ENCODE data around the gene RCE1.

Gene RCE1

GRCh38 chr11:66845143-66845875 lies 2.1 kb downstream of the RCE1 start:
- DNase-seq: no peak

GRCh38 chr11:66845876-66846212 lies 2.6 kb downstream of the RCE1 start:
- no peak for DNase-seq

GRCh38 chr11:66846671-66847091 lies 3.4 kb downstream of the RCE1 start:
- no peak for DNase-seq

- no peak for DNase-seq
These were observed 4.4 kb downstream of the RCE1 start for GRCh38 chr11:66847461-66848232.

GRCh38 chr11:66848671-66849500 lies 5.6 kb downstream of the RCE1 start:
- DNase-seq: no peak

- DNase-seq: no peak
These were observed 6.4 kb downstream of the RCE1 start for GRCh38 chr11:66849501-66850234.

- no peak for DNase-seq
These were observed 7.0 kb downstream of the RCE1 start for GRCh38 chr11:66850235-66850587.

GRCh38 chr11:66850588-66851238 lies 7.5 kb downstream of the RCE1 start:
- DNase-seq: no peak

GRCh38 chr11:66851239-66851596 lies 8.0 kb downstream of the RCE1 start:
- no peak for DNase-seq

GRCh38 chr11:66851698-66852465 lies 8.6 kb downstream of the RCE1 start:
- DNase-seq: no peak

- no peak for DNase-seq
These were observed 9.4 kb downstream of the RCE1 start for GRCh38 chr11:66852466-66853241.

- no peak for DNase-seq
These were observed 10.3 kb downstream of the RCE1 start for GRCh38 chr11:66853242-66854229.

GRCh38 chr11:66854231-66854661 lies 11.0 kb downstream of the RCE1 start:
- no peak for DNase-seq

- DNase-seq: no peak
These were observed 11.5 kb downstream of the RCE1 start for GRCh38 chr11:66854729-66855211.

GRCh38 chr11:66855574-66856495 lies 12.6 kb downstream of the RCE1 start:
- peak; percentile 97 for DNase-seq

GRCh38 chr11:66856496-66857233 lies 13.4 kb downstream of the RCE1 start, which contains the start of gene LRFN4:
TSS of gene LRFN4 (plus strand) at chr11:66857064. CDS start at chr11:66857745, 681 bp downstream.
- peak; percentile 42 for DNase-seq

- DNase-seq: no peak
These were observed 14.1 kb downstream of the RCE1 start for GRCh38 chr11:66857234-66857926.
